GDM1 (cell line): ENCODE data around the gene CATSPERE.

ENCODE experiments used
- DNase-seq: peaks from one replicate; lab custom pipeline; 2025; lab: John Stamatoyannopoulos, UW

Gene CATSPERE

GRCh38 chr1:244461245-244462071, at the start of gene CATSPERE:
Gene CATSPERE (plus strand): TSS chr1:244461273. CDS start chr1:244461430, 157 bp downstream.
- DNase-seq, result no peak

GRCh38 chr1:244412176-244412575, 48.9 kb upstream of the CATSPERE start:
- no peak for DNase-seq

GRCh38 chr1:244413736-244414135, 47.3 kb upstream of the CATSPERE start:
- no peak for DNase-seq

GRCh38 chr1:244414543-244414942, 46.5 kb upstream of the CATSPERE start:
- DNase-seq, result no peak

- DNase-seq, result no peak
Measured at GRCh38 chr1:244419024-244419423, 42.0 kb upstream of the CATSPERE start.

GRCh38 chr1:244422174-244422573, 38.9 kb upstream of the CATSPERE start:
- DNase-seq, result no peak

- no peak for DNase-seq
Measured at GRCh38 chr1:244424649-244425334, 36.3 kb upstream of the CATSPERE start.

- DNase-seq, result no peak
Measured at GRCh38 chr1:244427647-244428046, 33.4 kb upstream of the CATSPERE start.

GRCh38 chr1:244429818-244430217, 31.3 kb upstream of the CATSPERE start:
- no peak for DNase-seq

GRCh38 chr1:244431166-244431565, 29.9 kb upstream of the CATSPERE start:
- no peak for DNase-seq

GRCh38 chr1:244435562-244436205, 25.4 kb upstream of the CATSPERE start:
- no peak for DNase-seq

- no peak for DNase-seq
Measured at GRCh38 chr1:244436336-244437085, 24.6 kb upstream of the CATSPERE start.

GRCh38 chr1:244437086-244437468, 24.0 kb upstream of the CATSPERE start:
- DNase-seq, result no peak

- no peak for DNase-seq
Measured at GRCh38 chr1:244439391-244440032, 21.6 kb upstream of the CATSPERE start.

GRCh38 chr1:244442850-244443249, 18.2 kb upstream of the CATSPERE start:
- DNase-seq, result no peak

GRCh38 chr1:244444854-244445253, 16.2 kb upstream of the CATSPERE start:
- DNase-seq, result no peak

- no peak for DNase-seq
Measured at GRCh38 chr1:244445320-244446181, 15.5 kb upstream of the CATSPERE start.

GRCh38 chr1:244447024-244447423, 14.0 kb upstream of the CATSPERE start:
- DNase-seq, result no peak

- no peak for DNase-seq
Measured at GRCh38 chr1:244447552-244447951, 13.5 kb upstream of the CATSPERE start.

- no peak for DNase-seq
Measured at GRCh38 chr1:244448279-244449036, 12.6 kb upstream of the CATSPERE start.
